Activated CD4-positive, alpha-beta T cell treated with anti-CD3 and anti-CD28 coated beads for 1 hour (primary cell): Measurements from ENCODE around the gene FREM2.

ENCODE experiments used
- DNase-seq: peaks from one replicate; pipeline ENCODE4 v3.0.0-alpha.2; 2020

Gene FREM2

GRCh38 chr13:38905861-38906260, 219.0 kb downstream of the FREM2 start:
- DNase-seq: no peak

DNA sequence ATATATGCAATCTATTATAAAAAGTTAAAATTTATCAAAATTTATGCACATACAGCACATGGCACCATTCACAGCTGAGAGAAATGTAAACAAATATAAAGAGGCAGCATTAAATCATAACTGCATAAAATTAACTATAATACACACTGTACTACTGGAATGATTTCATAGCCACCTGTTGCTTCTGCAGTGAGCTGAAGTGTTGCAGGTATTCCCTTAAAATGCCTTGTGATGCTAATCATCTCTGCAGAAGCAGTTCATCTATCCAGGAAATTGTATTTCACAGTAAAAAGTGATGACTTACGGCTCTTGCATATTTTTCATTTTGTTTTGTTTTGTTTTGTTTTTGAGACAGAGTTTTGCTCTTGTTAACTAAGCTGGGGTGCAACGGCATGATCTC, 221.7 kb downstream of the FREM2 start:
- DNase-seq: no peak

- no peak for DNase-seq
These were observed 227.2 kb downstream of the FREM2 start for GRCh38 chr13:38914070-38914469.

DNA sequence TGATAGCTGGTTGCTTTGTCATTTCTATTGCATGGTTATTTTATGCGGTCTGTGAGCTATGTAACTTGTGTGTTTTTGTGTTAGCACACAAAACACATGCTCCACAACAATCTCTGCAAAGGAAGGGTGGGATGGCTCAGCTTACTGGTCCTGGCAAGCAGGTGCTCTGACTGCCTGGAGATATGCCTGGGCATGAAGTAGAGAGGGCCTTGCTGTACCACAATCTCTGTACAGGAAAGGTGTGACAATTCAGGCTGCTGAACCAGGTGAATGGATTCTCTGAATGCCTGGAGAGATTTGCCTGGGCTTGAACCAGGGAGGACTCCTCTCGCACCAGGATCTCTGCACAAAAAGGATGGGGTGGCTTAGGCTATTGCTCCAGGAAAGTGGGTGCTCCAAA, 234.2 kb downstream of the FREM2 start:
- no peak for DNase-seq

DNA sequence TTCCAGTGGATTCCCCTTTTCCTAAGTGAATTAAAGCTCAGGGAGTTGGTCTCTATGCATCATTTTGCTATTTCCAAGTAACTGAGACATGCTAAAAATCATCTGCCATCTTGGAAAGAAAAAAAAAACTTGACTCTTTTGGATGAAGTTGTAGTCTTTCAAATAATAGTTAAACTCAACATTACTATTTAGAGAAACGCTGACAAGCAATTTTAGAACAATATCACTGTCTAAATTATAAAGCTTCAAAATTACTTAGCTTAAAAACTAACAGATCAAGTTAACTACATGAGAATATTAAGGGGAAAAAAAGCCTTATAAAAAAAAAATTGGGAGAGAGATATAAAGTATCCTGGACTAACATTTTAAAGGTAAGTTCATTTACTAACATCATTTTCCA, 235.3 kb downstream of the FREM2 start:
- no peak for DNase-seq

- DNase-seq: no peak
These were observed 246.9 kb downstream of the FREM2 start for GRCh38 chr13:38933786-38934185.
